ENCODE measurements around the gene TAMALIN. TPM values are rescaled to one million over a fixed set of nuclear protein-coding genes. Genes with fewer than 3 reads are reported as not detected.

Gene TAMALIN
- total RNA-seq, 2 experiments from 2014 or later = 1.8 to 2.2 TPM

GRCh38 chr12:52058631-52059361 is 52.0 kb downstream of the TAMALIN start:
- no peaks in the 10 kb centered on the region for H3K4me1 Mint-ChIP-seq
- no peak overlapping the region for H3K27ac Mint-ChIP-seq
- CTCF ChIA-PET = interaction anchor here (1.1 to 16.2 kb wide), 2 partner anchors 9 to 31 kb away, joined by 5 to 404 read pairs; no protein-coding TSS in a partner anchor
- H3K4me3 Mint-ChIP-seq = no peak overlapping the region
- ATAC-seq = no peak
- no peaks in the 10 kb centered on the region for H3K36me3 Mint-ChIP-seq
- no peaks in the 10 kb centered on the region for H3K27me3 Mint-ChIP-seq
- no peak for DNase-seq
- H3K9me3 Mint-ChIP-seq (ENCODE audit: low read depth) = no peaks in the 10 kb centered on the region

GRCh38 chr12:52059582-52060497 is 53.1 kb downstream of the TAMALIN start:
- Mint-ChIP-seq H3K9me3 (ENCODE audit: low read depth) (no peaks in the 10 kb centered on the region), H3K27me3 (no peaks in the 10 kb centered on the region), H3K4me3 (no peak overlapping the region), H3K36me3 (no peaks in the 10 kb centered on the region), H3K27ac (peak overlapping the region; percentile 56), H3K4me1 (no peaks in the 10 kb centered on the region)
- ATAC-seq (no peak), DNase-seq (no peak)
- CTCF ChIA-PET = interaction anchor here (1.1 to 16.2 kb wide), 2 partner anchors 8 to 32 kb away, joined by 5 to 404 read pairs; no protein-coding TSS in a partner anchor

GRCh38 chr12:52060498-52061177 is 53.9 kb downstream of the TAMALIN start:
- H3K27me3 Mint-ChIP-seq = no peaks in the 10 kb centered on the region
- no peak overlapping the region for H3K4me3 Mint-ChIP-seq
- no peak for DNase-seq
- no peaks in the 10 kb centered on the region for H3K9me3 Mint-ChIP-seq (ENCODE audit: low read depth)
- ATAC-seq = no peak
- CTCF ChIA-PET = interaction anchor here (1.2 to 16.2 kb wide), 4 partner anchors 9 to 33 kb away, joined by 3 to 404 read pairs (median 4); partner anchors contain the start of genes ATG101 and NR4A1
- peaks cover 2% of the 10 kb centered on the region for H3K4me1 Mint-ChIP-seq
- H3K36me3 Mint-ChIP-seq = no peaks in the 10 kb centered on the region
- H3K27ac Mint-ChIP-seq = no peak overlapping the region

GRCh38 chr12:52061470-52062166 is 54.9 kb downstream of the TAMALIN start:
- H3K27ac Mint-ChIP-seq = no peak overlapping the region
- no peaks in the 10 kb centered on the region for H3K27me3 Mint-ChIP-seq
- no peak for ATAC-seq
- CTCF ChIA-PET = interaction anchor here (1.2 to 16.2 kb wide), 5 partner anchors 8 to 34 kb away, joined by 3 to 404 read pairs (median 3); partner anchors contain the start of genes ATG101 and NR4A1
- no peak for DNase-seq
- no peak overlapping the region for H3K4me3 Mint-ChIP-seq
- peaks cover 9% of the 10 kb centered on the region for H3K4me1 Mint-ChIP-seq
- no peaks in the 10 kb centered on the region for H3K9me3 Mint-ChIP-seq (ENCODE audit: low read depth)
- H3K36me3 Mint-ChIP-seq = no peaks in the 10 kb centered on the region

- DNase-seq (no peak), ATAC-seq (no peak)
- CTCF ChIA-PET = interaction anchor here (0.8 to 16.2 kb wide), 6 partner anchors 11 to 73 kb away, joined by 3 to 404 read pairs (median 4); partner anchors contain the start of gene NR4A1
- Mint-ChIP-seq H3K36me3 (no peaks in the 10 kb centered on the region), H3K27ac (no peak overlapping the region), H3K9me3 (ENCODE audit: low read depth) (no peaks in the 10 kb centered on the region), H3K27me3 (no peaks in the 10 kb centered on the region), H3K4me1 (peaks cover 16% of the 10 kb centered on the region), H3K4me3 (no peak overlapping the region)
These were observed 55.7 kb downstream of the TAMALIN start for GRCh38 chr12:52062167-52063081.

DNA sequence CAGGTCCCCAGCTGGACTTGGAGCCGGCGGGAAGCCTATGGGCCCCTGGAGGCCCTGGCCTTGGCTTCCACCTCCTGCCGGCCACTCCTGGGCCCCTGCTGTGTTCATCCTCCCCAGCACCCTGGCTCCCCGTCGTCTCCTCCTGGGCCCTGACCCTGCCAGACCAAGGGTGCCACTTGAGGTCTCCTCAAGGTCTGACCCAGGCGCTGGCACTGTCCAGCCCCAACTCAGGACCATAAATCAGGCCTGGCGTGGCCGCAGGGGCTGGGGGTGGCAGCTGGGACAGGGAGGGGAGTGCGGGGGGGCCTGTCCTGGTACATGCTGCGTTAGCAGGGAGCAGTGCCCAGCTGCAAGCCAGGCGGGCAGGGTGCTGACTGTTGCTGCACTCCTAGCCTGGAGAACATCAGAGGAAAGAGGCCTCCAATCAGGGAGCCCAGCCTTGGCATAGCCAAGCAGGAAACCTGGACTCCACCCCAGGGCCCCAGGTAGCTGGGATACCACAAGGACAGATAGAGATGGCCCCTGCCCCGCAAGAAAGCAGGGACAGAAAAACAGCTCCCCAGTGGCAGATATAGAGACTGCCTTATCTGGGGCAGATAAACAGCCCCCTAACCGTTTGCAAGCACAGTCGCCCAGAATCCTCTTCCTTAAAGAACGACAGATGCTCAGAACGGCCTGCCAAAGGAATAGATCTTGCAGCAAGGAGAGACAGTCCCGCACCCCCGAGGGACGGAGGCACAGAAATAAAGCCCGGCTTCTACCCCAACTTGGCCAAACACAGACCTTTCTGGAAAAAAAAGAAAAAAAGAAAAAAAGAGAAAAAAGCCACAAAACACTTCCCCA is 56.6 kb downstream of the TAMALIN start:
- H3K9me3 Mint-ChIP-seq (ENCODE audit: low read depth) = no peaks in the 10 kb centered on the region
- DNase-seq (no peak), ATAC-seq (no peak)
- peaks cover 16% of the 10 kb centered on the region for H3K4me1 Mint-ChIP-seq
- no peak overlapping the region for H3K27ac Mint-ChIP-seq
- no peaks in the 10 kb centered on the region for H3K27me3 Mint-ChIP-seq
- no peak overlapping the region for H3K4me3 Mint-ChIP-seq
- CTCF ChIA-PET = interaction anchor here (0.8 to 16.2 kb wide), 5 partner anchors 12 to 74 kb away, joined by 3 to 404 read pairs (median 4); partner anchors contain the start of gene NR4A1
- no peaks in the 10 kb centered on the region for H3K36me3 Mint-ChIP-seq

- CTCF ChIA-PET = interaction anchor here (0.8 to 16.2 kb wide), 3 partner anchors 9 to 36 kb away, joined by 4 to 404 read pairs (median 6); partner anchors contain the start of gene NR4A1
- Mint-ChIP-seq H3K9me3 (ENCODE audit: low read depth) (no peaks in the 10 kb centered on the region), H3K27ac (no peak overlapping the region), H3K4me1 (peaks cover 19% of the 10 kb centered on the region), H3K4me3 (no peak overlapping the region), H3K27me3 (no peaks in the 10 kb centered on the region), H3K36me3 (no peaks in the 10 kb centered on the region)
- no peak for DNase-seq
- no peak for ATAC-seq
These were observed 57.4 kb downstream of the TAMALIN start for GRCh38 chr12:52063981-52064649.

Other genes starting within 250 kb of the TAMALIN start
- gene FIGNL2, start 158.2 kb upstream of the TAMALIN start, total RNA-seq = under 1 TPM; 0.40 to 0.73 TPM
- gene ANKRD33, start 118.8 kb upstream of the TAMALIN start, total RNA-seq = not detected
- not detected for gene ACVRL1, start 99.4 kb upstream of the TAMALIN start, total RNA-seq
- gene ACVR1B, start 55.2 kb upstream of the TAMALIN start, total RNA-seq = 1 to 10 TPM; 3.5 to 4.3 TPM
- gene NR4A1, start 44.5 kb downstream of the TAMALIN start, total RNA-seq = 10 to 100 TPM in 1 of 2 experiments, 1 to 10 TPM in 1; 8.4 to 41.8 TPM
- 10 to 100 TPM; 33.3 to 42.2 TPM for gene ATG101, start 63.0 kb downstream of the TAMALIN start, total RNA-seq
- not detected for gene SMIM41, start 72.8 kb downstream of the TAMALIN start, total RNA-seq
- not detected for gene KRT80, start 185.1 kb downstream of the TAMALIN start, total RNA-seq
- gene KRT7, start 226.3 kb downstream of the TAMALIN start, total RNA-seq = 10 to 100 TPM in 1 of 2 experiments, 1 to 10 TPM in 1; 4.7 to 18.3 TPM